Bronchial epithelial cell (primary cell): Measurements from ENCODE around the gene PRIM2. TPM values are rescaled to one million over a fixed set of nuclear protein-coding genes. Genes with fewer than 3 reads are reported as not detected.

Experiments
- DNase-seq: peaks from one replicate; pipeline ENCODE4 v3.0.0-alpha.2; 2010; ENCODE audit warnings: low read depth
- FAIRE-seq: peaks from 2 replicates; lab custom pipeline; 2011; peaks lifted over from hg19 to GRCh38; lab: Jason Lieb, UNC
- H3K27me3 ChIP-seq: 2 replicates; pipeline ENCODE4 v1.5.1; 2011; ENCODE audit warnings: low read length; ENCODE audit not compliant: control insufficient read depth, insufficient read depth
- H3K36me3 ChIP-seq: 2 replicates; pipeline ENCODE4 v1.5.1; 2011; ENCODE audit warnings: low read length; ENCODE audit not compliant: control insufficient read depth, insufficient read depth
- H3K4me3 ChIP-seq: 2 replicates; pipeline ENCODE4 v1.5.1; 2011; ENCODE audit warnings: mild to moderate bottlenecking, low read depth, low read length, control low read depth
- total RNA-seq: library from RNA; depleted of rRNA; stranded (reverse); fragments of >200 nt; gene quantifications from 2 replicates; pipeline ENCODE4 v1.2.1, GENCODE V29; 2014
- TF ChIP-seq, protein P1 (sequence below): IDR thresholded peaks from 2 replicates; pipeline ENCODE4 v1.5.1; 2011; ENCODE audit warnings: mild to moderate bottlenecking, moderate library complexity, low read length, control low read depth, inconsistent platforms; ENCODE audit not compliant: insufficient read depth, severe bottlenecking

Gene PRIM2
- total RNA-seq, 1 donor from 2014 or later: 14.7 TPM

DNA sequence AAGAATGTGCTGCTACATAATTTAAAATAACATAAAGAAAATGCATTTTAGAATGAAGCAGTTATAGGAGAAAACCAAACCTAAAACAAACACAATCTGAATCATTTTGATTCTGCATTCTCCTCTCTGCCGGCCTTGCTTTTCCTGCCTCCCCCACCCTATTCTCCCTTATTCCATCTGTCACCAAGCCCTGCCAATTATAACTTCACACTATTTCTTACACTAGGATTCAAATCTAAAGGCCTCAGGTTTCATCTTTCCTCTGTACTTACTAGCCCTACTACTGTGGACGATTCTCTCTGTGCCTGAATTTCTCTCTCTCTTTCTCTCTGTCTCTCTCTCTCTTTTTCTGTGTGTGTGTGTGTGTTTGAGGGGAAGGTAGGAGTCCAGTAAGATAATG is 18.7 kb upstream of the PRIM2 start:
- DNase-seq (no peak), FAIRE-seq (no peak)
- no peak overlapping the region for H3K4me3 ChIP-seq
- H3K27me3 ChIP-seq: no peaks in the 10 kb centered on the region
- TF ChIP-seq, protein P1, sequence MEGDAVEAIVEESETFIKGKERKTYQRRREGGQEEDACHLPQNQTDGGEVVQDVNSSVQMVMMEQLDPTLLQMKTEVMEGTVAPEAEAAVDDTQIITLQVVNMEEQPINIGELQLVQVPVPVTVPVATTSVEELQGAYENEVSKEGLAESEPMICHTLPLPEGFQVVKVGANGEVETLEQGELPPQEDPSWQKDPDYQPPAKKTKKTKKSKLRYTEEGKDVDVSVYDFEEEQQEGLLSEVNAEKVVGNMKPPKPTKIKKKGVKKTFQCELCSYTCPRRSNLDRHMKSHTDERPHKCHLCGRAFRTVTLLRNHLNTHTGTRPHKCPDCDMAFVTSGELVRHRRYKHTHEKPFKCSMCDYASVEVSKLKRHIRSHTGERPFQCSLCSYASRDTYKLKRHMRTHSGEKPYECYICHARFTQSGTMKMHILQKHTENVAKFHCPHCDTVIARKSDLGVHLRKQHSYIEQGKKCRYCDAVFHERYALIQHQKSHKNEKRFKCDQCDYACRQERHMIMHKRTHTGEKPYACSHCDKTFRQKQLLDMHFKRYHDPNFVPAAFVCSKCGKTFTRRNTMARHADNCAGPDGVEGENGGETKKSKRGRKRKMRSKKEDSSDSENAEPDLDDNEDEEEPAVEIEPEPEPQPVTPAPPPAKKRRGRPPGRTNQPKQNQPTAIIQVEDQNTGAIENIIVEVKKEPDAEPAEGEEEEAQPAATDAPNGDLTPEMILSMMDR: no peak
- H3K36me3 ChIP-seq: no peaks in the 10 kb centered on the region

DNA sequence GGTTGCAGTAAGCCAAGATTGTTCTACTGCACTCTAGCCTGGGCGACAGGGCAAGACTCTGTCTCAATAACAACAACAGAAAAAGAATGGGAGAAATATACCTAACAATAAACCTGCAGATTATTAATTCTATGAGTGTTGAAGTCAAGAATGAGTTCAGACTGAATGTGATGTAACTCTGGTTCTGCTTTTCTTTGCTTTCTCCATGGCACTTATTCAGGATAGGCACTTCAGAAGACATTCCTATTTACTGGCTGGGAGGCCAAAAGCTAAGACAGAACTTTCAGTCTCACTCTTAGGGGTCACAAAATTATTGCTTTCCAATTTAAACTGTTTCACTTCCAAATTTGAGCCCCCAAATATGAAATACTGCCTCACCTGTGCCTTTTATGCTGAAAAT is 15.7 kb upstream of the PRIM2 start:
- Histone ChIP-seq H3K27me3 (peaks cover 2% of the 10 kb centered on the region), H3K4me3 (no peak overlapping the region), H3K36me3 (no peaks in the 10 kb centered on the region)
- FAIRE-seq: no peak
- no peak for DNase-seq
- TF ChIP-seq, protein P1: no peak

DNA sequence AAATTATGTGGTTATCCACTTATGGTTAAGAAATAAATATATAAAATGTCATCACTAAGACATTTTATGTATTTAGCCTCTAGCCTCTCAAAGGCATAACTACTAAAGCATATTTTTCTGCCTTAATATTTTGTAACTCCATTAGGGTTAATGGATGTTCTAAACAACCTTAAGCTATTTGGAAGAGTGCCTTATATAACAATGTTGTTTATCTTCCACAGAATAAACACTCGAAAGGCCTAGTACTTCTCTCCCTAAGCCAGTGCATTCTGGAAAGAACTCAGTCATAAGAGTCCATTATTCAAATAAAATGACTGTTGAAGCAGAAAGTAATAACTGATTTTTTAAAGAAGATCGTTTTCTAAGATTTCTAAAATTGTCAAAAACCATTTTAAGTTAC is 15.0 kb upstream of the PRIM2 start:
- Histone ChIP-seq H3K27me3 (peaks cover 2% of the 10 kb centered on the region), H3K4me3 (no peak overlapping the region), H3K36me3 (no peaks in the 10 kb centered on the region)
- TF ChIP-seq, protein P1: no peak
- no peak for FAIRE-seq
- DNase-seq: no peak

DNA sequence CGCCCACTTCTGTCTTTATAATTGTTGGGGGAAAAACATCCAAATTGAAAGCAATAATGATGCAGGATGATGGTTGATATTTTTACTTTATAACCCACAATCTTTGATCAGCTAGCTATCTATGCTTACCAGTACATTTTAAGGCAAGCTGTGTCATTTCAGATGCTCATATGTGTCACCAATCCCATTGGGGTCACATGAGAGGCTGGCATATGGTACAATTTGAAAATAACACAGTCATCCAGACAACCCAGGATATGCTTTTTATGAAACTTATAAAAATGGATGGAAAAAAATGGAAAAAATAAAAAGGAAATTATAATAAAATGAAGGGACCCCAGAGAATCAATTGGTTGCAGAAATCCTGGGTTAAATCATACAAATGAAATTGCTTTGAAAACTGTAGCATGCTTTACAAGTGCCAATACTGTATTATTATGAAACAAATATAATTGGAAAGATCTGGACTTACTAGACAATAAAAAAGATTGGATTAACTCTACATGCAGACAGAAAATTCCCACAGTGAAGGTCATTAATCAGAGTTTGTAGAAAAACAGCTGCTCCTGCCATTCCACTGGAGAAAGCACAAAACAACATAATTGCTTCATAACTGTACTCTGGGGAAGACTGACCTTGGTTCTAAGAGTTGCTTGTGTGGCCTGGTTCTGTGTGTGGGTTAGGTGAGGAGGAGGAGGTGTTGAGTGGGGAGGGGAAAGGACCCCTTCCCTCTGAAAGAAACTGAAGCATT is 13.3 kb upstream of the PRIM2 start:
- peaks cover 2% of the 10 kb centered on the region for H3K27me3 ChIP-seq
- no peaks in the 10 kb centered on the region for H3K36me3 ChIP-seq
- FAIRE-seq (no peak), DNase-seq (no peak)
- no peak overlapping the region for H3K4me3 ChIP-seq
- TF ChIP-seq, protein P1: no peak

DNA sequence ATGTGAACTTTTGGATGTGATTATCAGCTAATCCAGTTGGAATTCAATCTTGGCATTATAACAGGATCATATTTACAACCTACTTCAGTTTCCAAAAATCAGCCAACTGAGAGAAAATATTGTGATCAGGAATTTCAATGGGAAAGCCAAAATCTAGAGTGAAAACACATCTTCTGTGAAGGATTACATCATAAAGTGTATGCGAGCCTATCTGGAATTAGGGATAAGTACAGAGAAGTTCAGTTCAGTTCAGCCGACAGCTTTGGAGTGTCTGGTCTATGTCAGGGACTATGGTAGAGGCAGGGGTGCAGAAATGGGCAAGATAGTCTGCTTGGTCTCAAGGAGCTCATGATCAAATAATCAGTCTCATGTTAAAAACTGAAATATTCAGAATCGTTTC is 12.3 kb upstream of the PRIM2 start:
- no peak for DNase-seq
- FAIRE-seq: no peak
- TF ChIP-seq, protein P1: no peak
- Histone ChIP-seq H3K4me3 (no peak overlapping the region), H3K27me3 (peaks cover 2% of the 10 kb centered on the region), H3K36me3 (no peaks in the 10 kb centered on the region)

DNA sequence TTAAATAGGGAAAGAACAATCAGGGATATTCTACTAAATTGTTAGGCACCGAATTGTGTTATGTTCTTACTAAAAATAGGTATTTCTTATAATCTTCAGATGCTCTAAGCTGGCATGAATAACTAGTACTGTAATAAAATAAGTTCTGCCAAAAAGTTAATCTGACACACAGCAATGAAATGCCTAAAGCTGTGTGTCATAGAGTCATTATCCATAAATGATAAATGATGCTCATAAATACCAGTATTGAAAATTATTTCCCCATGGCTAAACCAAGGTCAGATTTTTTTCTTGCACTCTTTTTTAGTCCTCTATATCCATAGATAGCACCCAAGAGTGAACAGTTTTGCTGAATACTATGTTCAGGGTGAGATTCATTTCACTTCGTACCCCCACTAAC is 11.7 kb upstream of the PRIM2 start:
- DNase-seq: no peak
- no peaks in the 10 kb centered on the region for H3K36me3 ChIP-seq
- no peak for FAIRE-seq
- H3K4me3 ChIP-seq: no peak overlapping the region
- TF ChIP-seq, protein P1: no peak
- peaks cover 2% of the 10 kb centered on the region for H3K27me3 ChIP-seq
